GM20000 (cell line): ENCODE results near the gene RBM8A.

Source experiments
- DNase-seq: peaks from one replicate; pipeline ENCODE4 v3.0.0; 2012; ENCODE audit warnings: low spot score
- TF ChIP-seq, protein P1 (sequence below): IDR thresholded peaks from 2 replicates; pipeline ENCODE4 v1.5.1; 2012; ENCODE audit warnings: mild to moderate bottlenecking, control low read depth; ENCODE audit errors: extremely low read depth, missing control alignments

RBM8A gene

GRCh38 chr1:145927063-145927886 lies at the start of gene RBM8A:
RBM8A (minus strand) TSS chr1:145927484; CDS start chr1:145927426, 58 bp downstream.
- TF ChIP-seq, protein P1, sequence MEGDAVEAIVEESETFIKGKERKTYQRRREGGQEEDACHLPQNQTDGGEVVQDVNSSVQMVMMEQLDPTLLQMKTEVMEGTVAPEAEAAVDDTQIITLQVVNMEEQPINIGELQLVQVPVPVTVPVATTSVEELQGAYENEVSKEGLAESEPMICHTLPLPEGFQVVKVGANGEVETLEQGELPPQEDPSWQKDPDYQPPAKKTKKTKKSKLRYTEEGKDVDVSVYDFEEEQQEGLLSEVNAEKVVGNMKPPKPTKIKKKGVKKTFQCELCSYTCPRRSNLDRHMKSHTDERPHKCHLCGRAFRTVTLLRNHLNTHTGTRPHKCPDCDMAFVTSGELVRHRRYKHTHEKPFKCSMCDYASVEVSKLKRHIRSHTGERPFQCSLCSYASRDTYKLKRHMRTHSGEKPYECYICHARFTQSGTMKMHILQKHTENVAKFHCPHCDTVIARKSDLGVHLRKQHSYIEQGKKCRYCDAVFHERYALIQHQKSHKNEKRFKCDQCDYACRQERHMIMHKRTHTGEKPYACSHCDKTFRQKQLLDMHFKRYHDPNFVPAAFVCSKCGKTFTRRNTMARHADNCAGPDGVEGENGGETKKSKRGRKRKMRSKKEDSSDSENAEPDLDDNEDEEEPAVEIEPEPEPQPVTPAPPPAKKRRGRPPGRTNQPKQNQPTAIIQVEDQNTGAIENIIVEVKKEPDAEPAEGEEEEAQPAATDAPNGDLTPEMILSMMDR = peak; percentile 30
- peak; percentile 86 for DNase-seq

GRCh38 chr1:145977016-145977415 lies 49.7 kb upstream of the RBM8A start:
- TF ChIP-seq, protein P1 = no peak
- DNase-seq = no peak

- TF ChIP-seq, protein P1 = no peak
- no peak for DNase-seq
These were observed 47.9 kb upstream of the RBM8A start for GRCh38 chr1:145975216-145975615.

- no peak for DNase-seq
- TF ChIP-seq, protein P1 = no peak
These were observed 47.4 kb upstream of the RBM8A start for GRCh38 chr1:145974721-145975120.

- TF ChIP-seq, protein P1 = no peak
- no peak for DNase-seq
These were observed 45.3 kb upstream of the RBM8A start for GRCh38 chr1:145972580-145972979.

DNA sequence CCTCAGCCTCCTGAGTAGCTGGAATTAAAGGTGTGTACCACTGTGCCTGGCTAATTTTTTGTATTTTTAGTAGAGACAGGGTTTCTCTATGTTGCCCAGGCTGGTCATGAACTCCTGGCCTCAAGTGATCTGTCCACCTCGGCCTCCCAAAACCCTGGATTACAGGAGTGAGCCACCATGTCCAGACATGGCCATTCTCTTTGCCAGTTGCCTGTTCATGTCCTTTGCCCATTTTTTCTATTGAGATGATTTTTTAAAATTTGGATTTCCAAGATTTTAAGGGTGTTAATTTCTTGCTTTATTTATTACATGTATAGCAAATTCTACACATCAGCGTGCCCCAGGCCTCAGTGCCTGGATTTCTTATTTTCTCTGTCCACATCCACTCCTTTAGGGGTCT lies 40.0 kb upstream of the RBM8A start:
- DNase-seq = no peak

DNA sequence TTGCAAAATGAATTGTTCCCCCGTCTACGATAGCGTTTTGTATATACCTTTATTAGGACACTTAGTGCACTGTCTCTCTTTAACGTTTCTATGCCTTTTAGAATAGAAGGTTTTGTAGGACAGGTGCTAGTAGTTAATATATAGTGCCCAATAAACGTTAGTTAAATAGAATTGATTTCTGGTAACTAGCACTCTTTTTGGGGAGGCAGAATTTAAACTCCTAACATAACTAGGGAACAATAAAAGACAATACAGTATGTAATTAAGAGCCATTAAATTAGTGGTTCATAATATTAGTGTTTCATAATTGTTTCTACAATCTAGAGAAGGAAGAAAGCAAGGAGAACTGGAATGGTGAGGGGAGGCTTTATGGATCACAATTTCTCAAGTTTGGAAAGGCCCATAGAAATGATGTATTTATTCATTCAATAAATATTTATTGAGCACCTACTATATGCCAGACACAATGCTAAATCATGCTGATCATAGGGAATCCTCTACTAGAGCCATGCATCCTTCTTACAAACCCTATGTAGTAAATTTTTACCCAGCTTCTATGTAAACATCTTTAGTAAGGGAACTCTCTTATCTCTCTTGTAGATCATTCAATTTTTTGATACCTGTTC lies 37.9 kb upstream of the RBM8A start:
- TF ChIP-seq, protein P1 = no peak
- no peak for DNase-seq

More for the DNA sequence above, 40.0 kb upstream of the RBM8A start:
- TF ChIP-seq, protein P1 = no peak
